ENCODE data around the gene GPR21. TPM values are rescaled to one million over a fixed set of nuclear protein-coding genes. Genes with fewer than 3 reads are reported as not detected.

The GPR21 gene
- total and polyA plus RNA-seq, 2 of the 13 experiments (the other 11 are each of a cell fraction or from before 2014, with no cell fraction given): 0.29 to 0.32 TPM

DNA sequence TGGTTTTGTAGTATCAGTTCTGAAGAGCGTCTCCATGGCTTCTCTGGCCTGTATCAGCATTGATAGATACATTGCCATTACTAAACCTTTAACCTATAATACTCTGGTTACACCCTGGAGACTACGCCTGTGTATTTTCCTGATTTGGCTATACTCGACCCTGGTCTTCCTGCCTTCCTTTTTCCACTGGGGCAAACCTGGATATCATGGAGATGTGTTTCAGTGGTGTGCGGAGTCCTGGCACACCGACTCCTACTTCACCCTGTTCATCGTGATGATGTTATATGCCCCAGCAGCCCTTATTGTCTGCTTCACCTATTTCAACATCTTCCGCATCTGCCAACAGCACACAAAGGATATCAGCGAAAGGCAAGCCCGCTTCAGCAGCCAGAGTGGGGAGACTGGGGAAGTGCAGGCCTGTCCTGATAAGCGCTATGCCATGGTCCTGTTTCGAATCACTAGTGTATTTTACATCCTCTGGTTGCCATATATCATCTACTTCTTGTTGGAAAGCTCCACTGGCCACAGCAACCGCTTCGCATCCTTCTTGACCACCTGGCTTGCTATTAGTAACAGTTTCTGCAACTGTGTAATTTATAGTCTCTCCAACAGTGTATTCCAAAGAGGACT, 1.5 kb downstream of the GPR21 start (continued):
- TF ChIP-seq, protein P1, sequence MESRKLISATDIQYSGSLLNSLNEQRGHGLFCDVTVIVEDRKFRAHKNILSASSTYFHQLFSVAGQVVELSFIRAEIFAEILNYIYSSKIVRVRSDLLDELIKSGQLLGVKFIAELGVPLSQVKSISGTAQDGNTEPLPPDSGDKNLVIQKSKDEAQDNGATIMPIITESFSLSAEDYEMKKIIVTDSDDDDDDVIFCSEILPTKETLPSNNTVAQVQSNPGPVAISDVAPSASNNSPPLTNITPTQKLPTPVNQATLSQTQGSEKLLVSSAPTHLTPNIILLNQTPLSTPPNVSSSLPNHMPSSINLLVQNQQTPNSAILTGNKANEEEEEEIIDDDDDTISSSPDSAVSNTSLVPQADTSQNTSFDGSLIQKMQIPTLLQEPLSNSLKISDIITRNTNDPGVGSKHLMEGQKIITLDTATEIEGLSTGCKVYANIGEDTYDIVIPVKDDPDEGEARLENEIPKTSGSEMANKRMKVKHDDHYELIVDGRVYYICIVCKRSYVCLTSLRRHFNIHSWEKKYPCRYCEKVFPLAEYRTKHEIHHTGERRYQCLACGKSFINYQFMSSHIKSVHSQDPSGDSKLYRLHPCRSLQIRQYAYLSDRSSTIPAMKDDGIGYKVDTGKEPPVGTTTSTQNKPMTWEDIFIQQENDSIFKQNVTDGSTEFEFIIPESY (CRISPR knock-in tag; IDR thresholded peaks at IDR 0.05): no peak

DNA sequence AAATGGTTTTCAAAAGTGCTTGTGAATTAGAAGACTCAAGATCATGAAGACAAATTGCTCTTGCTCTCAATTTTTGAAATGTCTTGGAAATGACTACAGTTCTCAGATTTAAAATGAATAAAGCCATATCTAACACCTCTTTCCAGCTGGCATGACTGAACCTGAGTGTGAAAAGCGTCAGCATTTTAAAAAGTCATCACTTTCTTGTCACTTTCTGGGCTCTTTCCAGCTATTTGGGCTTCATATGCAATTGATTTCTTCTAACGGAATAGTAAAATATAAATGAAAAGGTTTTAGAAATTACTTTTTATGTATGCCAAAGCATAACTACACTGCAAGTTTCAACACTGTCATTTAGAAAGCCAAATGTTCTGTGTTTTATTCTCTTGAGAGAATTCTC, 2.3 kb downstream of the GPR21 start:
- no peak overlapping the region for H3K27ac ChIP-seq (ENCODE audit: extremely low read length, insufficient read depth, low read length)
- H3K4me3 ChIP-seq (replicated peaks in 1 of 3; ENCODE audit: insufficient read depth in 1 of 3, low read depth in 2 of 3, low read length in 3 of 3): no peak overlapping the region
- POLR2A ChIA-PET: no interaction called here
- in situ Hi-C loops (cut with HindIII; ENCODE audit: extremely low pct_ligation_motif_present, low pct_unique_long_range_greater_than_20kb) (no loop called here), intact Hi-C loops (cut with micrococcal nuclease; ENCODE audit: unreplicated experiment) (no loop called here)
- CTCF ChIA-PET (ENCODE audit: low intra/inter-chr PET ratio, low total read pairs): no interaction called here
- H3K27me3 ChIP-seq (ENCODE audit: control insufficient read depth in 1 of 2, insufficient read depth in 2 of 2, low read length in 2 of 2): no peaks in the 10 kb centered on the region
- BruUV-seq (replicated peaks): no TSS peak
- DNase-seq (ENCODE audit: low spot score) (no peak), ATAC-seq (no peak), FAIRE-seq (no peak)
- H3K79me2 ChIP-seq (ENCODE audit: insufficient read depth, low read length): no peaks in the 10 kb centered on the region
- no peak overlapping the region for H3K4me2 ChIP-seq (ENCODE audit: low read depth, low read length)
- WGBS (ENCODE audit: low lambda C conversion rate): 98% methylated on average over 2 of the region's 2 CpGs
- H4K20me1 ChIP-seq (ENCODE audit: insufficient read depth, low read length): no peaks in the 10 kb centered on the region
- TF ChIP-seq, protein P2, sequence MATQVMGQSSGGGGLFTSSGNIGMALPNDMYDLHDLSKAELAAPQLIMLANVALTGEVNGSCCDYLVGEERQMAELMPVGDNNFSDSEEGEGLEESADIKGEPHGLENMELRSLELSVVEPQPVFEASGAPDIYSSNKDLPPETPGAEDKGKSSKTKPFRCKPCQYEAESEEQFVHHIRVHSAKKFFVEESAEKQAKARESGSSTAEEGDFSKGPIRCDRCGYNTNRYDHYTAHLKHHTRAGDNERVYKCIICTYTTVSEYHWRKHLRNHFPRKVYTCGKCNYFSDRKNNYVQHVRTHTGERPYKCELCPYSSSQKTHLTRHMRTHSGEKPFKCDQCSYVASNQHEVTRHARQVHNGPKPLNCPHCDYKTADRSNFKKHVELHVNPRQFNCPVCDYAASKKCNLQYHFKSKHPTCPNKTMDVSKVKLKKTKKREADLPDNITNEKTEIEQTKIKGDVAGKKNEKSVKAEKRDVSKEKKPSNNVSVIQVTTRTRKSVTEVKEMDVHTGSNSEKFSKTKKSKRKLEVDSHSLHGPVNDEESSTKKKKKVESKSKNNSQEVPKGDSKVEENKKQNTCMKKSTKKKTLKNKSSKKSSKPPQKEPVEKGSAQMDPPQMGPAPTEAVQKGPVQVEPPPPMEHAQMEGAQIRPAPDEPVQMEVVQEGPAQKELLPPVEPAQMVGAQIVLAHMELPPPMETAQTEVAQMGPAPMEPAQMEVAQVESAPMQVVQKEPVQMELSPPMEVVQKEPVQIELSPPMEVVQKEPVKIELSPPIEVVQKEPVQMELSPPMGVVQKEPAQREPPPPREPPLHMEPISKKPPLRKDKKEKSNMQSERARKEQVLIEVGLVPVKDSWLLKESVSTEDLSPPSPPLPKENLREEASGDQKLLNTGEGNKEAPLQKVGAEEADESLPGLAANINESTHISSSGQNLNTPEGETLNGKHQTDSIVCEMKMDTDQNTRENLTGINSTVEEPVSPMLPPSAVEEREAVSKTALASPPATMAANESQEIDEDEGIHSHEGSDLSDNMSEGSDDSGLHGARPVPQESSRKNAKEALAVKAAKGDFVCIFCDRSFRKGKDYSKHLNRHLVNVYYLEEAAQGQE (IDR thresholded peaks at IDR 0.05; ENCODE audit: borderline replicate concordance in 1 of 2, low read depth in 1 of 2, low read length in 2 of 2): no peak
- no peak overlapping the region for H3K9ac ChIP-seq (ENCODE audit: insufficient read depth, low read depth, low read length)
- no peaks in the 10 kb centered on the region for H3K4me1 ChIP-seq (ENCODE audit: insufficient read depth, low read length)
- H2AFZ ChIP-seq (ENCODE audit: low read length): no peak overlapping the region
- H3K36me3 ChIP-seq (replicated peaks in 1 of 2; ENCODE audit: control insufficient read depth in 1 of 2, insufficient read depth in 2 of 2, low read length in 2 of 2): peaks cover 8 to 25% of the 10 kb centered on the region in 2 experiments; a peak in 4 of 5 replicates
- H3K9me3 ChIP-seq (ENCODE audit: low read length): no peaks in the 10 kb centered on the region
